ENCODE data around the gene ELAPOR1. TPM values are rescaled to one million over a fixed set of nuclear protein-coding genes. Genes with fewer than 3 reads are reported as not detected.

ELAPOR1 gene
- total and polyA plus RNA-seq, 9 of the 15 experiments (the other 6 are each of a cell fraction or from before 2014, with no cell fraction given), result 0.07 to 1.2 (median 0.18) TPM

DNA sequence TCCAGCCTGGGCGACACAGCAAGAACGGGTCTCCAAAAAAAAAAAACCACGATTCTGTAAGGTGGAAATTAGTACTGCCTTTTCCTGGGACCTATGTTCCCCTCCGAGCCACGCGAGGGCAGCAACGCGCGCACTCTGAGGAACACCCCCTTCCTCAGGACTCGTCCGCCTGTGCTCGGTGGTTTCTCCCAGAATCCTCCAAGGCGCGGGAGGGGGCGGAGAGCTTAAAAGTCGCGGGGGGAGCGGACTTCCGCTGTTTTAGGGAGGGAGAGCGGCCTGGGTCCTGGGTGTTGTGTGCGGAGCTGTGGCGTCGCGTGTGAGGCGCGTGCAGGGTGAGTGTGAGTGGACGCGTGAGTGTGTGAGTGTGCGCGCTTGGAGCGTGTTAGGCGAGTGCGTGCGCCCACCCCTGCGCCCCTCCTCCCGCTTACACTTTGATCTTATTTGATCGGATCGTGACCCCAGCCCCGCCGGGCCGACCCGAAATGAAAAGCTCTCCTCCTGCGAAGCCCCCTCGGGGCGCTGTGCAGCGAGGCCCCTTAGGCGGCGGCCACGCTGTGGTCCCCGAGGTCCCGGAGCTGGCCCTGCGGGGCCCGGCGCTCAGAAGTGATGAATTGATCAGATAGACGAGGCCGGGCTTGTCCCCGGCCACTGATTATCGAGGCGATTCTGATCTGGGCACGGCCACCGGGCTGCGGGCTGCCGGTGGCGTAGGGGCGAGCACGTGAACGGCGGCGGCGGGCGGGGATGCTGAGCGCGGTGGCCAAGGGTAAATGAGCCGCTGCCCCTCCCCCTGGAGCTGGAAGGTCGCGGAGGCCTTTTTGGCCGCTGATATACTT lies 13.8 kb upstream of the ELAPOR1 start (continued):
- TF ChIP-seq USF1 (CRISPR knock-in tag; IDR thresholded peaks at IDR 0.05), result peak; percentile 37; the same call in 1 of the 2 replicates
- TF ChIP-seq TFE3 (CRISPR knock-in tag; IDR thresholded peaks at IDR 0.05), result peak; percentile 5; the same call in 1 of the 2 replicates
- TF ChIP-seq ZFPM2 (CRISPR knock-in tag; IDR thresholded peaks at IDR 0.05), result peak; percentile 93
- TF ChIP-seq, protein P1, sequence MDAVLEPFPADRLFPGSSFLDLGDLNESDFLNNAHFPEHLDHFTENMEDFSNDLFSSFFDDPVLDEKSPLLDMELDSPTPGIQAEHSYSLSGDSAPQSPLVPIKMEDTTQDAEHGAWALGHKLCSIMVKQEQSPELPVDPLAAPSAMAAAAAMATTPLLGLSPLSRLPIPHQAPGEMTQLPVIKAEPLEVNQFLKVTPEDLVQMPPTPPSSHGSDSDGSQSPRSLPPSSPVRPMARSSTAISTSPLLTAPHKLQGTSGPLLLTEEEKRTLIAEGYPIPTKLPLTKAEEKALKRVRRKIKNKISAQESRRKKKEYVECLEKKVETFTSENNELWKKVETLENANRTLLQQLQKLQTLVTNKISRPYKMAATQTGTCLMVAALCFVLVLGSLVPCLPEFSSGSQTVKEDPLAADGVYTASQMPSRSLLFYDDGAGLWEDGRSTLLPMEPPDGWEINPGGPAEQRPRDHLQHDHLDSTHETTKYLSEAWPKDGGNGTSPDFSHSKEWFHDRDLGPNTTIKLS (IDR thresholded peaks at IDR 0.05; ENCODE audit: borderline replicate concordance, low read depth), result peak; percentile 90
- TF ChIP-seq EGR1 (conservative IDR thresholded peaks at IDR 0.05), result peak; percentile 97
- TF ChIP-seq FOXM1 (IDR thresholded peaks at IDR 0.05; ENCODE audit: low read depth), result peak; percentile 83
- no peak; the same call in none of the 2 replicates for TF ChIP-seq FOXM1 (CRISPR knock-in tag; IDR thresholded peaks at IDR 0.05; ENCODE audit: low read depth)
- TF ChIP-seq BRD4 (IDR thresholded peaks at IDR 0.05), result peak; percentile 89; the same call in 1 of the 2 replicates
- TF ChIP-seq ELF2 (CRISPR knock-in tag; IDR thresholded peaks at IDR 0.05), result peak; percentile 92
- TF ChIP-seq PRMT5 (CRISPR knock-in tag; IDR thresholded peaks at IDR 0.05), result 0 out of 2 replicates have a peak, but pooled peaks have one; percentile 63
- peak; percentile 78 for TF ChIP-seq EP300 (IDR thresholded peaks at IDR 0.05; ENCODE audit: low read length)
- TF ChIP-seq, protein P2, sequence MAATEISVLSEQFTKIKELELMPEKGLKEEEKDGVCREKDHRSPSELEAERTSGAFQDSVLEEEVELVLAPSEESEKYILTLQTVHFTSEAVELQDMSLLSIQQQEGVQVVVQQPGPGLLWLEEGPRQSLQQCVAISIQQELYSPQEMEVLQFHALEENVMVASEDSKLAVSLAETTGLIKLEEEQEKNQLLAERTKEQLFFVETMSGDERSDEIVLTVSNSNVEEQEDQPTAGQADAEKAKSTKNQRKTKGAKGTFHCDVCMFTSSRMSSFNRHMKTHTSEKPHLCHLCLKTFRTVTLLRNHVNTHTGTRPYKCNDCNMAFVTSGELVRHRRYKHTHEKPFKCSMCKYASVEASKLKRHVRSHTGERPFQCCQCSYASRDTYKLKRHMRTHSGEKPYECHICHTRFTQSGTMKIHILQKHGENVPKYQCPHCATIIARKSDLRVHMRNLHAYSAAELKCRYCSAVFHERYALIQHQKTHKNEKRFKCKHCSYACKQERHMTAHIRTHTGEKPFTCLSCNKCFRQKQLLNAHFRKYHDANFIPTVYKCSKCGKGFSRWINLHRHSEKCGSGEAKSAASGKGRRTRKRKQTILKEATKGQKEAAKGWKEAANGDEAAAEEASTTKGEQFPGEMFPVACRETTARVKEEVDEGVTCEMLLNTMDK (IDR thresholded peaks at IDR 0.05; ENCODE audit: borderline replicate concordance, insufficient read depth, low read depth, low read length, poor library complexity, severe bottlenecking), result peak; percentile 95
- TF ChIP-seq, protein P3, sequence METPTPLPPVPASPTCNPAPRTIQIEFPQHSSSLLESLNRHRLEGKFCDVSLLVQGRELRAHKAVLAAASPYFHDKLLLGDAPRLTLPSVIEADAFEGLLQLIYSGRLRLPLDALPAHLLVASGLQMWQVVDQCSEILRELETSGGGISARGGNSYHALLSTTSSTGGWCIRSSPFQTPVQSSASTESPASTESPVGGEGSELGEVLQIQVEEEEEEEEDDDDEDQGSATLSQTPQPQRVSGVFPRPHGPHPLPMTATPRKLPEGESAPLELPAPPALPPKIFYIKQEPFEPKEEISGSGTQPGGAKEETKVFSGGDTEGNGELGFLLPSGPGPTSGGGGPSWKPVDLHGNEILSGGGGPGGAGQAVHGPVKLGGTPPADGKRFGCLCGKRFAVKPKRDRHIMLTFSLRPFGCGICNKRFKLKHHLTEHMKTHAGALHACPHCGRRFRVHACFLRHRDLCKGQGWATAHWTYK (CRISPR knock-in tag; IDR thresholded peaks at IDR 0.05), result peak; percentile 93
- peak; percentile 98 for TF ChIP-seq ZNF384 (IDR thresholded peaks at IDR 0.05; ENCODE audit: low read depth, low read length)
- no peak for TF ChIP-seq ZBTB34 (CRISPR knock-in tag; IDR thresholded peaks at IDR 0.05)
- TF ChIP-seq TEAD2 (tag; IDR thresholded peaks at IDR 0.05), result no peak

Measured in K562 (cell line).